SJCRH30 (cell line): ENCODE results near the gene TFF3. TPM values are rescaled to one million over a fixed set of nuclear protein-coding genes. Genes with fewer than 3 reads are reported as not detected.

ENCODE experiments used
- DNase-seq, 2 experiments: peaks; one replicate each; pipeline ENCODE4 v3.0.0-alpha.2; 2015 to 2020
- H3K27ac ChIP-seq: fragments of 250-450 bp; sonication (Bioruptor Pico); 2 replicates; pipeline ENCODE4 v1.5.1; 2020; ENCODE audit warnings: mild to moderate bottlenecking, moderate library complexity
- H3K27me3 ChIP-seq: fragments of 250-450 bp; sonication (Bioruptor Pico); 2 replicates; pipeline ENCODE4 v1.5.1; 2020; ENCODE audit warnings: mild to moderate bottlenecking, moderate library complexity
- H3K36me3 ChIP-seq: fragments of 250-450 bp; sonication (Bioruptor Pico); 2 replicates; pipeline ENCODE4 v1.5.1; 2020; ENCODE audit warnings: mild to moderate bottlenecking, moderate library complexity
- H3K4me1 ChIP-seq: fragments of 250-450 bp; sonication (Bioruptor Pico); 2 replicates; pipeline ENCODE4 v1.5.1; 2020; ENCODE audit warnings: mild to moderate bottlenecking, moderate library complexity
- H3K4me3 ChIP-seq: fragments of 250-450 bp; sonication (Bioruptor Pico); 2 replicates; pipeline ENCODE4 v1.5.1; 2020; ENCODE audit warnings: mild to moderate bottlenecking, moderate library complexity
- H3K9me3 ChIP-seq: fragments of 250-450 bp; sonication (Bioruptor Pico); replicated peaks from 2 replicates; pipeline ENCODE4 v1.5.1; 2020; ENCODE audit warnings: mild to moderate bottlenecking, moderate library complexity
- total RNA-seq: library from RNA; depleted of rRNA; stranded (reverse); fragments of >200 nt; shearing (Covaris generic); gene quantifications from 2 replicates; pipeline ENCODE4 v1.2.3, GENCODE V29; 2014; rRNA removed

The TFF3 gene
- total RNA-seq, 1 experiment from 2014 or later: 48.5 TPM

DNA sequence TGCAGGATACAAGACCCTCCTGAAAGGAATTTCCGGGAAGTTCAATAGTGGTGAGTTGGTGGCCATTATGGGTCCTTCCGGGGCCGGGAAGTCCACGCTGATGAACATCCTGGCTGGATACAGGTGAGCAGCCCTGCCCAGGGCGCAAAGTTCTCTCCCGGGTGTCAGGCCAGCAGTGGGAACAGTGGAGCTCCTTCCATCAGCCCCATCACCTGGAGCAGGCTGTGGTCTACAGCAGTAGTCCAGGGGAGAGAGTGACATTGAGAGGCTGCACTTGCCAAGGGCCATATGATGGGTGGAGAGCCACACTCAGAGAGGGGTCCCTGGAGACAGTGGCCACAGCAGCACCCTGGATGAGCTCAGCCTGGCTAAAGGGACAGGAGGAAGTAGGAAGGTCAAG, 44.1 kb downstream of the TFF3 start:
- no peaks in the 10 kb centered on the region for H3K27me3 ChIP-seq
- no peaks in the 10 kb centered on the region for H3K36me3 ChIP-seq
- H3K4me3 ChIP-seq: no peak overlapping the region
- no peaks in the 10 kb centered on the region for H3K4me1 ChIP-seq
- H3K27ac ChIP-seq: no peak overlapping the region
- H3K9me3 ChIP-seq: no peaks in the 10 kb centered on the region
- DNase-seq: no peak

GRCh38 chr21:42269386-42269785, 45.8 kb downstream of the TFF3 start:
- no peak overlapping the region for H3K27ac ChIP-seq
- no peaks in the 10 kb centered on the region for H3K36me3 ChIP-seq
- H3K9me3 ChIP-seq: no peaks in the 10 kb centered on the region
- H3K27me3 ChIP-seq: 0 out of 2 replicates have a peak, but pooled peaks cover 1% of the 10 kb centered on the region
- H3K4me3 ChIP-seq: no peak overlapping the region
- H3K4me1 ChIP-seq: no peaks in the 10 kb centered on the region
- no peak for DNase-seq

- H3K36me3 ChIP-seq: no peaks in the 10 kb centered on the region
- peaks cover 8% of the 10 kb centered on the region for H3K27me3 ChIP-seq
- no peak overlapping the region for H3K27ac ChIP-seq
- no peaks in the 10 kb centered on the region for H3K4me1 ChIP-seq
- H3K4me3 ChIP-seq: no peak overlapping the region
- no peak for DNase-seq
- no peaks in the 10 kb centered on the region for H3K9me3 ChIP-seq
Measured at GRCh38 chr21:42266971-42267556, 48.1 kb downstream of the TFF3 start.

DNA sequence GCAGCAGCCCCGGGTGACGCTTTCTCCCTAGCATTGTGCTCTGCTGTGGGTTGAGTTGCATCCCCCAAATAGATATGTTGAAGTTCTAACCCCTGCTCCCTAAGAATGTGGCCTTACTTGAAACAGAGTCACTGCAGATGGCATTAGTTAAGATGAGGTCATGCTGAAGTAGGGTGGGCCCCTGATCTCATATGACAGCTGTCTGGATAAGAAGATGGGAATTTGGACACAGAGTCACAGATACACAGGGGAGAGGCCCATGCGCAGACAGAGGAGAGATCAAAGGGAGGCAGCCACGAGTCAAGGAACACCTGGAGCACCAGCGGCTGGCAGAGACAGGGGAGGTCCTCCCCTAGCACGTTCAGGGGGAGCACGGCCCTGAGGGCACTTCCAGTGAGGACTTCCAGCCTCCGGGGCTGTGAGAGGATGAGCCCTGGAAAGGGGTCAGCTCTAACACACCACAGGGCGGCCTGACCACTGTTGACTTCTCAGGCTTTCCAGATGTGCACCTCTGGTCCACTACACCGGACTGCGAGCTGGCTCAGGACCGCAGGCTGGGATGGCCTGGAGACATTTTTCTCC, 49.9 kb downstream of the TFF3 start:
- H3K27ac ChIP-seq: no peak overlapping the region
- DNase-seq: peak in 1 of 2 experiments; percentile 16
- H3K4me1 ChIP-seq: no peaks in the 10 kb centered on the region
- H3K9me3 ChIP-seq: no peaks in the 10 kb centered on the region
- H3K4me3 ChIP-seq: no peak overlapping the region
- peaks cover 15% of the 10 kb centered on the region for H3K27me3 ChIP-seq
- H3K36me3 ChIP-seq: no peaks in the 10 kb centered on the region

DNA sequence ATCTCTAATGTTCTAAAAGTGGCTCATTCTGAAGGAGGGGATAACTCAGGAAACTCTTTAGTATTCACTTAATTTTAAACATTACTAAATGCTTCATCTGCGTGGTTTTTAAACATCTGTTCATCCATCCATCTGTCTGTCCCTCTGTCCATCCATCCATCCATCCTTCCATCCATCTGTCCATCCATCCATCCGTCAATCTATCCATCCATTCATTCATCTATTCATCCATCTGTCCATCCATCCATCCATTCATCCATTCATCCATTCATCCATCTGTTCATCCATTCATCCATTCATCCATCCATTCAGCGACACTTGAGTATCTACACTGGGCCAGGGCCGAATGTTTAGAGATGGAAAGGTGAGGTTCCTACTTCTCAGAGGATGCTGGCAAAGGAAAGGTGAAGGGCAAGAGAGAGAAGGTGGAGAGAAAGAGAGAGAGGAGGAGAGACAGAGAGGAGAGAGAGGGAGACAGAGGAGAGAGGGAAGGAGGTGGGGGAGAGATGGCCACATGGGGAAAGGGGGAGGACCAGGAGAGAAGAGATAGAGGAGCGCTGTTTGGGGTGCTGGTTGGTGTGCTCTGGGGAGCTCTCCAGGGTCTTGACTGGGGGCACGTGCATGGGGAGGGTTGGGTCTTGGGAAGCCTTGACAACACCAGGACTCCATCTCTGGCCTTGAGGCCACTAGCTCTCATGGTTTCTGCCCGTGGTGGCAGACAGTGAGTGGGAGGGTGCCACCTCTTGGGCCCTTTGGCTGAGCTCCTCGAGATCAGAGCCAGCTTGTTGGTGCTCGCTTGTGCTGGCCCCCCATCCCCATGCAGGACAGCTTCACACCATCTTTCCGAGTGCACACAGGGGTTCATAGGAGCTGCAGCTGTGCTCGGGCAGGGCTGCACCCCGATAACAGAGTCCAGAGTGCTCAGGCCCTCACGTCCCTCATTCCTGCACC, 50.7 kb downstream of the TFF3 start:
- no peaks in the 10 kb centered on the region for H3K36me3 ChIP-seq
- no peak for DNase-seq

DNA sequence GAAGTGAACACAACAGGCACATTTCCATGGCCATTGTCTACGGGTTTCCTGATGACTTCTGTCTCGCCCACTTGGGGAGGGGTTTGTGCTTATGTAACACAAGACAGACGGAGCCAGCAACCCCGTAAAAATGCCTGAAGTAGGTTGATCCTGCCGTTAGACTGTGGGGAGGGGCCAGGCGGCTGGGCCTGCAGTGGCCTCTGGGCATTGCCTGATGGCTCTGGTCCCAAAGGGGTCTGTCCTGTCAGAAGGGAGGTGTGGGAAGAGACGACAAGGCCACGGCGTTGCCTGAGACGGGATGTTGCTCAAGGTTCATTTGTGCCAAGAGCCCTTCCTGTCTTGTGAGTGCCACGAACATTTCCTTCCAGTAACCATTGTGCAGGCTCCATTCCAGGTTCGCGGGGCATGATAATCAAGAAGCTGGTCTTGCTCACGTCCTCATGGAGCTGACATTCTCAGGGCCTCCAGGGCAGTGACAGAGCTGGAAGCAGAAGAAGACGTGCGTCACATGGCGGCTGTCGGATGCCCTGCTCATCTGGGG, 51.5 kb downstream of the TFF3 start:
- H3K9me3 ChIP-seq: no peaks in the 10 kb centered on the region
- H3K36me3 ChIP-seq: no peaks in the 10 kb centered on the region
- H3K27ac ChIP-seq: no peak overlapping the region
- H3K4me1 ChIP-seq: no peaks in the 10 kb centered on the region
- DNase-seq: no peak
- H3K4me3 ChIP-seq: no peak overlapping the region
- peaks cover 15% of the 10 kb centered on the region for H3K27me3 ChIP-seq

More for the DNA sequence above, 50.7 kb downstream of the TFF3 start:
- no peaks in the 10 kb centered on the region for H3K4me1 ChIP-seq
- no peak overlapping the region for H3K4me3 ChIP-seq
- no peaks in the 10 kb centered on the region for H3K9me3 ChIP-seq
- peaks cover 15% of the 10 kb centered on the region for H3K27me3 ChIP-seq
- H3K27ac ChIP-seq: no peak overlapping the region

GRCh38 chr21:42262831-42263231, 52.4 kb downstream of the TFF3 start:
- Histone ChIP-seq H3K27ac (no peak overlapping the region), H3K4me1 (no peaks in the 10 kb centered on the region), H3K9me3 (no peaks in the 10 kb centered on the region), H3K4me3 (no peak overlapping the region), H3K27me3 (peaks cover 15% of the 10 kb centered on the region), H3K36me3 (no peaks in the 10 kb centered on the region)
- DNase-seq: no peak

DNA sequence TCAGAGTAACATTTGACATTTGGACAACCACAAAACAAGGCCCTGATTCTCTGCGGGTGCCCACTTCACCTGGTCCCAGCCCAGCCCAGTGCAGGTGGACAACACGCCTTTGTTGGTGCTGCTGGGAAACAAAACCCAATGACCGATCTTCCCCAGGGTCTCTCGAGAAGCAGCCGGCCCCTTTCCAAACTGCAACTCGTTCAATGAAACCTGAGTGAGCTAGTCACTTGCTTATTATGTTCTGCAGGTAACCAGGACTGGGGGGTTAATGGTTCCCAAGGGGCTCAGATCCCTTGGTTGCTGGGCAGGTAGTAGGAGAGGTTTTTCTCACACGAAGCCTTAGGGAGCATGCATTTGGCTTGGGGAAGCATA, 53.4 kb downstream of the TFF3 start:
- H3K27ac ChIP-seq: no peak overlapping the region
- H3K4me3 ChIP-seq: no peak overlapping the region
- no peaks in the 10 kb centered on the region for H3K36me3 ChIP-seq
- peaks cover 15% of the 10 kb centered on the region for H3K27me3 ChIP-seq
- DNase-seq: no peak
- H3K9me3 ChIP-seq: no peaks in the 10 kb centered on the region
- H3K4me1 ChIP-seq: no peaks in the 10 kb centered on the region

Other genes with a start within 250 kb of the TFF3 start
- 0.30 and 0.79 TPM in 2 replicates for gene UMODL1, start 244.1 kb downstream of the TFF3 start, total RNA-seq
- 0.03 and 0.04 TPM in 2 replicates for gene ABCG1, start 96.3 kb downstream of the TFF3 start, total RNA-seq
- not detected in 2 replicates for gene TFF2, start 35.6 kb upstream of the TFF3 start, total RNA-seq
- gene TFF1, start 51.1 kb upstream of the TFF3 start, total RNA-seq: not detected in 2 replicates
- not detected in 2 replicates for gene TMPRSS3, start 80.6 kb upstream of the TFF3 start, total RNA-seq
- not detected in 2 replicates for gene UBASH3A, start 88.5 kb upstream of the TFF3 start, total RNA-seq
- not detected in 2 replicates for gene RSPH1, start 180.8 kb upstream of the TFF3 start, total RNA-seq
- gene SLC37A1, start 198.4 kb upstream of the TFF3 start, total RNA-seq: not detected in 2 replicates